Ovary (tissue), 9 donors: Measurements from ENCODE around the gene ZBTB8A. TPM values are rescaled to one million over a fixed set of nuclear protein-coding genes. Genes with fewer than 3 reads are reported as not detected.

ENCODE experiments used
- DNase-seq, 5 donors: peaks; one replicate each; pipeline ENCODE4 v3.0.0-alpha.2; 2019 to 2020
- H3K27ac ChIP-seq, 2 donors: fragments of 200-600 bp; one replicate each; pipeline versions ENCODE4 v1.5.1 to v1.8.0; 2019 to 2022
- H3K27me3 ChIP-seq: fragments of 200-600 bp; one replicate; pipeline ENCODE4 v1.8.0; 2022
- H3K36me3 ChIP-seq: fragments of 200-600 bp; sonication (generic); one replicate; pipeline ENCODE4 v1.5.1; 2019
- H3K4me1 ChIP-seq: one replicate; pipeline ENCODE4 v1.8.1; 2013; ENCODE audit warnings: mild to moderate bottlenecking, moderate library complexity; ENCODE audit not compliant: insufficient read depth
- H3K4me3 ChIP-seq: fragments of 200-600 bp; sonication (generic); one replicate; pipeline ENCODE4 v1.5.1; 2017
- H3K9me3 ChIP-seq, 2 donors: fragments of 200-600 bp in 1 of 2; sonication (generic) in 1 of 2; one replicate each; pipeline versions ENCODE4 v1.5.1 to v1.8.1; 2013 to 2019; ENCODE audit warnings: mild to moderate bottlenecking in 1 of 2, moderate library complexity in 1 of 2
- EP300 ChIP-seq: sonication (generic); formaldehyde crosslinking; IDR thresholded peaks from one replicate; pipeline ENCODE4 v1.6.1; 2017; ENCODE audit warnings: antibody characterized with exemption
- POLR2A ChIP-seq: fragments of 450-650 bp; IDR thresholded peaks from one replicate; pipeline ENCODE4 v1.6.1; 2017; ENCODE audit warnings: antibody characterized with exemption, mild to moderate bottlenecking, moderate library complexity
- WGBS, 3 donors: extraction: QIAGEN DNeasy Blood & Tissue Kit in 1 of 3; methylation state at CpG; one replicate each; pipeline versions ENCODE4 v1.1.5 to v1.1.7; 2013 to 2017; 5-methylcytosine and 5-hydroxymethylcytosine counted together
- intact Hi-C, 4 donors: fragments of 100-400 bp; cut with DNase I; formaldehyde crosslinking; loops; one replicate each; pipeline versions ENCODE4 v1.11.0 to v1.15.1; 2022 to 2023
- polyA plus RNA-seq, 2 donors: library from polyadenylated mRNA; stranded (reverse); fragments of 200-250 nt in 1 of 2; fragments of 350-450 nt in 1 of 2; fragmentation: Illumina TruSeq in 1 of 2; extraction: RNeasy Lipid Tissue Mini Kit (QIAGEN cat#74804) in 1 of 2; gene quantifications; one replicate each; pipeline ENCODE4 v1.2.3, GENCODE V29; 2013 to 2014
- total RNA-seq, 7 donors: library from RNA; depleted of rRNA in 2 of 7; stranded (reverse); fragments of >200 nt in 2 of 7; fragmentation: NEBNext Ultra II Directional in 3 of 7; extraction: Animal tissue kit (Norgen Biotek cat#: 25700) in 3 of 7; gene quantifications; one replicate each; pipeline versions ENCODE4 v1.1.0 to v1.2.4, GENCODE V29; 2016 to 2023
- TF ChIP-seq, protein P1 (sequence below), 3 donors: fragments of 450-650 bp in 2 of 3; fragments of 200-600 bp in 1 of 3; IDR thresholded peaks; one replicate each; pipeline versions ENCODE4 v1.5.1 to v1.8.0; 2016 to 2022; ENCODE audit warnings: antibody characterized with exemption in 3 of 3, mild to moderate bottlenecking in 1 of 3
- donor health status: DM: no; HTN: no; CAD: no; lungs with moderate emphysema.
- donor health status: DM: no; HTN: no; CAD: no.
- donor health status: Bipolar disorder and iron deficiency.
- donor health status: DM: yes; HTN: yes; CAD: no.
- donor health status: DM: no; HTN: no; CAD: no.
- donor health status: DM: yes; HTN: yes; CAD: no.

Gene ZBTB8A
- total and polyA plus RNA-seq, 9 donors: 4.5 to 13.9 (median 10.3) TPM

DNA sequence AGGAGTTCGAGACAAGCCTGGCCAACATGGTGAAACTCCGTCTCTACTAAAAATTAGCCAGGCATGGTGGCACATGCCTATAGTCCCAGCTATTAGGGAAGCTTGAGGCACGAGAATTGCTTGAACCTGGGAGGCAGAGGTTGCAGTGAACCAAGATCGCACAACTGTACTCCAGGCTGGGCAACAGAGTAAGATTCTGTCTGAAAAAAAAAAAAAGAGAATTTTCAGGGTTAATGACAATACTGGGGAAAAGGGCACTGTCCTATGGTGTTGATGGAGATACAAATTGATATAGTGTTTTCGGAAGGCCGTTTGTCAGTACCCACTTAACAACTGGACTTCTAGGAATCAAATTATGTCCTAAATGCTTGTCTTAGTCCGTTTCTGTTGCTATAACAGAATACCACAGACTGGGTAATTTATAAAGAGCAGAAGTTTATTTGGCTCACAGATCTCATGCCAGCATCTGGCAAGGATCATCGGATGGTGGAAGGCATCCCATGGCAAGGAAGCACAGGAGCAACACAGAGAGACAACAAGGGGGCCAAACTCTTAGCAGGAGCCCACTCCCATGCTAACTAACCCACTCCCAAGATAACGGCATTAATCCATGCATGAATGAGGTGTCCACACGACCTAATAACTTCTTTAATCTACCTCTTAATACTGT is 41.3 kb downstream of the ZBTB8A start:
- TF ChIP-seq EP300: no peak
- TF ChIP-seq, protein P1, sequence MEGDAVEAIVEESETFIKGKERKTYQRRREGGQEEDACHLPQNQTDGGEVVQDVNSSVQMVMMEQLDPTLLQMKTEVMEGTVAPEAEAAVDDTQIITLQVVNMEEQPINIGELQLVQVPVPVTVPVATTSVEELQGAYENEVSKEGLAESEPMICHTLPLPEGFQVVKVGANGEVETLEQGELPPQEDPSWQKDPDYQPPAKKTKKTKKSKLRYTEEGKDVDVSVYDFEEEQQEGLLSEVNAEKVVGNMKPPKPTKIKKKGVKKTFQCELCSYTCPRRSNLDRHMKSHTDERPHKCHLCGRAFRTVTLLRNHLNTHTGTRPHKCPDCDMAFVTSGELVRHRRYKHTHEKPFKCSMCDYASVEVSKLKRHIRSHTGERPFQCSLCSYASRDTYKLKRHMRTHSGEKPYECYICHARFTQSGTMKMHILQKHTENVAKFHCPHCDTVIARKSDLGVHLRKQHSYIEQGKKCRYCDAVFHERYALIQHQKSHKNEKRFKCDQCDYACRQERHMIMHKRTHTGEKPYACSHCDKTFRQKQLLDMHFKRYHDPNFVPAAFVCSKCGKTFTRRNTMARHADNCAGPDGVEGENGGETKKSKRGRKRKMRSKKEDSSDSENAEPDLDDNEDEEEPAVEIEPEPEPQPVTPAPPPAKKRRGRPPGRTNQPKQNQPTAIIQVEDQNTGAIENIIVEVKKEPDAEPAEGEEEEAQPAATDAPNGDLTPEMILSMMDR (IDR thresholded peaks at IDR 0.05): no peak
- no peak for TF ChIP-seq POLR2A
- intact Hi-C loops: no loop called here
- no peaks in the 10 kb centered on the region for H3K9me3 ChIP-seq
- DNase-seq: no peak
- no peaks in the 10 kb centered on the region for H3K4me1 ChIP-seq
- H3K36me3 ChIP-seq: no peaks in the 10 kb centered on the region
- WGBS, 3 donors: 84 to 86% (median 86%) methylated on average over 10 of the region's 10 CpGs
- no peak overlapping the region for H3K27ac ChIP-seq
- no peaks in the 10 kb centered on the region for H3K27me3 ChIP-seq
- no peak overlapping the region for H3K4me3 ChIP-seq

DNA sequence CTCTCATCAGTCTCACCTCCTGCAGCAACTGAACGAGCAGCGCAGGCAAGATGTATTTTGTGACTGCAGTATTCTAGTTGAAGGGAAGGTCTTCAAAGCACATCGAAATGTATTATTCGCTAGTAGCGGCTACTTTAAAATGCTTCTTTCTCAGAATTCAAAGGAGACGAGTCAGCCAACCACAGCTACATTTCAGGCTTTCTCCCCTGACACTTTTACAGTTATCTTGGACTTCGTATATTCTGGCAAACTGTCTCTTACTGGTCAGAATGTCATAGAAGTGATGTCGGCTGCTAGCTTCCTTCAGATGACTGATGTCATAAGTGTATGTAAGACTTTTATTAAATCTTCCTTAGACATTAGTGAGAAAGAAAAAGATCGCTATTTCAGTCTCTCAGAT is 53.7 kb downstream of the ZBTB8A start:
- 93 to 94% (median 93%) methylated on average over 9 of the region's 9 CpGs for WGBS, 3 donors
- Histone ChIP-seq H3K9me3 (no peaks in the 10 kb centered on the region), H3K4me3 (no peak overlapping the region), H3K36me3 (no peaks in the 10 kb centered on the region), H3K27ac (no peak overlapping the region), H3K4me1 (no peaks in the 10 kb centered on the region), H3K27me3 (no peaks in the 10 kb centered on the region)
- intact Hi-C loops: no loop called here
- TF ChIP-seq POLR2A (no peak), EP300 (no peak)
- TF ChIP-seq, protein P1 (IDR thresholded peaks at IDR 0.05): no peak
- no peak for DNase-seq

DNA sequence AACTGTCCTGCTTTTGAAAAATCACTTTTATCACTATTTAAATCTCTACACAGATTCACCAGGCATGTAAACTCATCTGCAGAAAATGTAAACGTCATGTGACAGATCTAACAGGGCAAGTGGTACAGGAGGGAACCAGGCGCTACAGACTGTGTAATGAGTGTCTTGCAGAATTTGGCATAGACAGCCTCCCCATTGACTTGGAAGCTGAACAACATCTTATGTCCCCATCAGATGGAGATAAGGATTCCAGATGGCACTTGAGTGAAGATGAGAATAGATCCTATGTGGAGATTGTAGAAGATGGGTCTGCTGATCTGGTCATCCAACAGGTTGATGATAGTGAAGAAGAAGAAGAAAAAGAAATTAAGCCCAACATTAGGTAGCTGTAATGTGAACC is 60.8 kb downstream of the ZBTB8A start:
- Histone ChIP-seq H3K36me3 (no peaks in the 10 kb centered on the region), H3K4me1 (no peaks in the 10 kb centered on the region), H3K9me3 (no peaks in the 10 kb centered on the region), H3K27ac (no peak overlapping the region), H3K27me3 (no peaks in the 10 kb centered on the region), H3K4me3 (no peak overlapping the region)
- DNase-seq: no peak
- intact Hi-C loops: no loop called here
- WGBS, 3 donors: 92 to 94% (median 94%) methylated on average over 2 of the region's 2 CpGs
- TF ChIP-seq EP300: no peak

DNA sequence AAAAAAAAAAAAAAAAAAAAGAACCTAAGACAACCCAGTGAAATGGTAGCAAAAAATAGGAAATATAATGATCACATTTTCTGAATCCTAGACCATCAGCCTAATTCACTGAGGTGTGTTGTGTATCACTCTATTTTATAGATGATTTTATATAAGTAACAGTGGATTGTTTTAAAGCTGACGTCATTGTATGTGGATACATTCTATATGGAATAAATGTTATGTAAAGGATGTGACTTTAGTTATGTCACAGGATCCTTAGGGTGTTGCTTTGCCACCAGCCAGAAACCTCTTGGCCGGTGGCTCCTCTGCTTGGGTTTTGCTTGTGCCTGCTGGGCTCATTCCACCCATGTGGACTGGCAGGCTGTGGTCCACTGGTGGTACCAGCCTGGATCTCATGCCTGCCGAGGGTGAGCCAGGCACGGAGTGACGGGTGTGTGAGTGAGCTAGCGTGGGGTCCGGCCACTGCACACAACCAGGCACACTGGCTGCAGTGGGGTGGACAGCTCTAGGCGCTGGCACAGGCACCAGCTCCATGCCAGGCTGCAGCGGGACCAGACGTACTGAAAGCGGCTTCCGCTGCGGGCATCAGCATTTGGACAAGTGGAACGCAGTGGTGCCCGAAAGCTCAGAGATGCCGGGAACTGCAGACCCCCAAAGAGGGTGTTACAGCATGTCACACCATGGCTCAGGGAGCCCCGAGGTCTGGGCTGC is 66.6 kb downstream of the ZBTB8A start:
- H3K4me1 ChIP-seq: no peaks in the 10 kb centered on the region
- no peak overlapping the region for H3K27ac ChIP-seq
- H3K27me3 ChIP-seq: no peaks in the 10 kb centered on the region
- no peak overlapping the region for H3K4me3 ChIP-seq
- H3K9me3 ChIP-seq: no peaks in the 10 kb centered on the region
- TF ChIP-seq POLR2A: no peak
- no peak for TF ChIP-seq EP300
- TF ChIP-seq, protein P1 (IDR thresholded peaks at IDR 0.05): no peak
- 90 to 96% (median 94%) methylated on average over 17 of the region's 17 CpGs for WGBS, 3 donors
- intact Hi-C loops: no loop called here
- no peaks in the 10 kb centered on the region for H3K36me3 ChIP-seq
- DNase-seq: no peak
